ENCODE results near the gene TRAK2.

Gene TRAK2

DNA sequence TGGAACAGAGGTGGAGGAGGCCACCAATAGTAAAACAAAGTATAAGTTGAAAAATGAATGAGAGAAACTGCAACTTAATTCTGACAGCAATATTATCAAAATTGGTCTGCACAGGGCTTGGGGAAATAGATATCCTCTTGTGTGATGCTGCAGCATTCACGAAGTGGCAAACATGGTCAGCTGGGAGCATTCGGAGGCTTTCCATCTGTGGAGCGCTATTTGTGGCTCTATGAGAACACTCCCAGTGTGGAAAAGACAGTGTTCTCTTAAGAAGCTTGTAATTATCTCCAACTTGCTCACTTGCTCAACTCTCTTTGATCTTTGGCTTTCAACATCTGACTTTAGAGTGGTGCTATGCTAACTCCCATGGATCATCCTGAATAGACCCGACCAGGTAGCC is 91.0 kb downstream of the TRAK2 start:
- DNase-seq, result no peak

DNA sequence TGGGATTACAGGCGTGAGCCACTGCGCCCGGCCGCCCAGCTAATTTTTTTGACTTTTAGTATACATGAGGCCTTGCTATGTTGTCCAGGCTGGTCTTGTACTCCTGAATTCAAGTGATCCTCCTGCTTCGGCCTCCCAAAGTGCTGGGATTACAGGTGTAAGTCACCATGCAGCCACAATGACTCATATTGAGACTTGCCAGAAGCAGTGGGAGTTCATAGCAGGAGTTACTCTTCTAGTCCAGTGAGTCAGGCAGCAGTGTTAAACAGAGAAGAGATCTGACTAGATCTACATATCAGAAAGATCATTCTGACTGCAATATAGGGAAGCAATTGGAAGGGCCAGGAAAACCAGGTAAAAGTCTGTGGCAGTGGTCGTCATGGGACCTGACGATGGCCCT is 92.6 kb downstream of the TRAK2 start:
- DNase-seq, result no peak

DNA sequence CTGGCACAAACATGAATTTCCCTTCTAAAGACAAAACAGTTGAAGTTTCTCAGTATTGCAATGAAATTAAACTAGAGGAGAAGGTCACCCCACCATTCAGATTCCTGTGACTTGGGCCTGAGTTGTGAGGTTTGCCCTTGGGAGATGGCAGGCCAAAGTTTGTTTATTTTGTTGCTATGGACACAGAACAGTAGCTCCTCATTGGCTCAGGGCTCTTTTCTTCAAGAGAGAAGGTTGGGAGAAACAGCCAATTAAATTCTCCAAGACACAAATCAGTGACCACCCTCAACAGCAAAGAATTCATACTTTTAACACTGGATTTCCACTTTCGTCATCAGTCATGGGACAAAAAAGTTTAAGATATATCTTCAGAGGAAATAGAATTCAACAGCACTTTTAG is 94.0 kb downstream of the TRAK2 start, which contains the start of gene FLACC1:
Gene FLACC1 (minus strand): TSS at position 125 of the 400 bp plus-strand sequence. CDS start 5,941 bp downstream, outside the sequence.
- DNase-seq, result no peak

DNA sequence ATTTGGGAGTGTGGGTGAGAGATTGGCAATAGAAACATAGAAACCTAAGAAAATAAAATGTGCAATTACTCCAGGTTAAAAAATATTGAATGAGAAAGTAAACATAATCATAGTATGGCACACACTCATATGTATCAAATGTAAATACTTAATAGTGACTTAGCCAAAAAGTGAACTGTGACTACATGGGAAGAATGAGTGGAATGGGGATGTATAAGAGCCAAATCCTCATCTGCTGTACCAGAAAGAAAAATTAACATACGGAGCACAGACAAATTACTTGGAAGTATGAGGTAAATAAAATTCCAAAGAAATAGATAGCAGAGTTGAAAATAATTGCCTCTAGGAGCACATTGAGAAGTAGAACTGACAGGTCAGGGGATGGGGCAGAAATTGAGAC is 98.1 kb downstream of the TRAK2 start:
- DNase-seq, result no peak

DNA sequence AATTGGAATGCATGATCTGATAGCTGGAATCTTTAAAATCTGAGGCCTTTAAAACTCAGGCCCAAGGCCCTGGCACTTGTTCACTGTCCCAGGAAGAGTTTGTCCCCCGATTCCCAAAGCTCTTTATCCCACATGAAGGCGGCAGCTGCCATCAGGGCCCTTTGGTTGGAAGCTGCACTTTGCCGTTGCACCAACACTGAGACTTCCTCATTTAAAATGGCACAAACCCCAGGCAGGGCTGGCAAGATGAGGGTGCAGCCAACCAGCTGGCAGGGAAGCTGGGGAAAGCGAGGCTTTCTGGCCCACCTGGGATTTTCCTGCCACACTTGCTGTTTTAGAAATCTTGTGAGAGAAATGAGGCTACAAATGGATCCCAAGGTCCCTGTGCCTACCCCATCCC is 100.4 kb downstream of the TRAK2 start:
- DNase-seq, result no peak

DNA sequence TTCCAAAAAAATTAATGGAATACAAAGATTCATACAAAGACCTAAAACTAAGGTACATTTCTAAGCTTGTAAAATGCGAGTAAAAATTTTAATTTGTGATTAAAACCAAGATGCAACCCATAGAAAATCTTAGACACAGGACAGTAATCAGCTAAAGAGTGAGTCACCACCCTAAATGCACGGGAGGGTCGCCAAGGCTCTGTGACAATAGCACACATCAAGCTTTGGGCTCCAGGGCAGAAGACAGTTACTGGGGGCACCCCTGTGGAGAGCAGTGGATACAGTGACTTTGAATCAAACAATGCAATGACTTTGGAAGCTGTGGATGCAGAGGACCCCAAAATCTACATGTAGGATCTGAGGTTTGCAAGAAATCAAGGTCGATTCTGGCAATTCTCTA is 101.7 kb downstream of the TRAK2 start:
- DNase-seq, result no peak

DNA sequence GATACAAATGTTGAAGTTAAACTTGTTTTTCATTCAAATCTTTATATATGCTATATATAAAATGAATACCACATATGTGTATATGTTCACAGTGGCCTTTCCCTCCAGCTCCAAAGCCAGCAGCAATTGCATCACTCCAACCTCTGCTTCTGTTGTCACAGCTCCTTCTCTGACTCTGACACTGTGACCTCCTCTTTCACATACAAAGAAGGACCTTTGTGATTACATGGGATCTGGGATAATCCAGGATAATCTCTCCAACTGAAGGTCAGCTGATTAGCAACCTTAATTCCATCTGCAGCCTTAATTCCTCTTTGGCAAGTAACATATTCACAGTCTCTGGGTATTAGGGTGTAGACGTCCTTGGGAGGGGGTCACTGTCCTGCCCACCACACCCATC is 102.5 kb downstream of the TRAK2 start:
- no peak for DNase-seq

DNA sequence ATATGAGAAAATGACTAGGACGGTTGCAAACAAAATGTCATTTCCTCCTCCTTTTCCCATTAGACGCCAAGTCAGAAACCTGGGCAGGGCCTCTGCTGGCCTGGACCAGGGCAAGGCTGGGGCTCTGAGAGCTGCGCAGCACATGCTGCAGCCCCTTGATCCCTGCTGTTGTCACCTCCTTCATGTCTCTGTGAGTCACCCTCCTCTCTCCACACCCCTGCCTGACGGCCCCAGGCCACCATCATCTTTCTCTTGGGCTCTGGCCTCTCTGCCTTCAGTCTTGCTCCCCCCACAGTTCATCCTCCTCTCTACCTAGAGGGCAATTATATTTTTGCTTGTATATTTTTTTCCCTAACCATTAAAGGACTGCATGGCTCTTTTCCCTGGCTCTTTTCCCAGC is 104.1 kb downstream of the TRAK2 start:
- DNase-seq, result no peak

DNA sequence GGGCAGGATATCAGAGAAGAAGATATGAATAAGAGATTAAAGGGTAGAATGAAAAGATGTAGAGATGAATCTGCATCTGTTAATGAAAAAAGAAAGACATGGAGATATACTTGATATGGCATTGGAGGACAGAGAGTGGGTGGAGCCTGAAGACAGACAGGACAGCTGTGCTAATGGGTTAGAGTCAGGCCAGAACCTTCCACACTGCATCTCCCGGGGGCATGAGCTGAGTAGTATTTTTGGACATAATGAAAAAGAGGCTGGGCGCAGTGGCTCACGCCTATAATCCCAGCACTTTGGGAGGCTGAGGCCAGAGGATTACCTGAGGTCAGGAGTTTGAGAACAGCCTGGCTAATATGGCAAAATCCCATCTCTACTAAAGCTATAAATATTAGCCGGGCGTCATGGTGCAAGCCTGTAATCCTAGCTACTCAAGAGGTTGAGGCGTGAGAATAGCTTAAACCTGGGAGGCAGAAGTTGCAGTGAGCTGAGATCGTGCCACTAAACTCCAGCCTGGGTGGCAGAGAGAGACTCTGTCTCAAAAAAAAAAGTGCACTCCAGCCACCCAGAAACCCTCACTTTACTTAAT is 105.5 kb downstream of the TRAK2 start:
- DNase-seq, result no peak

DNA sequence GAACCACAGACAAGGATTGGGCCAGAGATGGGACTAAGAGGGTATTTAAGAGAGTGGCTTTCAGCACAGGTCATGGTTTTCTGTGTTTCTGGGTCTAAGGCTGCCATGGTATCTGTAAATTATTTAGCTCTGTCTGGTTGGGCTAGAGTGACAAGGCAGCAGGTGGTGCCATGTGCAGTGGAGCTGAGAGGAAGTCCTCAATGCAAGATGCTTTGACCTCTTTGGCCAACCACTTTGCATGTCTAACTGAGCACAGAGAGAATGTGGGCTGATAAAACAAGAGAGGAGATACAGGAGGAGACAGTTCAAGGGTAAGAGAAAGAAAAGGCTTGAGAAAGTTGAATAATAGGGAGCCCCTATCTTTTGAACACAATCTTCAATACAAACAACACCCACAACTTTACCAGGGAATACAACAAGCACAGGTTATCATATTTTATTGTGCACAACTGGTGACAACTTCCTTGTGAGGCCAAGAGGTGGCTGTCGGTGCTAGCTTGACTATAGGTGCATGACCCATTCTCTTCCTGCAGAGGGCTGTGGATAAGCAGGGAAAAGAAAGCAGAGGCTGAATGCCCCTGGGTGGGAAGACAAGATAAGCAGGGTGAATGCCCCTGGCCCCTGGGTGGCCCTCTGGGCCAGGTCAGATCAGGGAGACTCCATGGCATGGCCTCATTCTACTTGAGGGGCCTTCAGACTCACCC is 106.4 kb downstream of the TRAK2 start:
- DNase-seq, result no peak

DNA sequence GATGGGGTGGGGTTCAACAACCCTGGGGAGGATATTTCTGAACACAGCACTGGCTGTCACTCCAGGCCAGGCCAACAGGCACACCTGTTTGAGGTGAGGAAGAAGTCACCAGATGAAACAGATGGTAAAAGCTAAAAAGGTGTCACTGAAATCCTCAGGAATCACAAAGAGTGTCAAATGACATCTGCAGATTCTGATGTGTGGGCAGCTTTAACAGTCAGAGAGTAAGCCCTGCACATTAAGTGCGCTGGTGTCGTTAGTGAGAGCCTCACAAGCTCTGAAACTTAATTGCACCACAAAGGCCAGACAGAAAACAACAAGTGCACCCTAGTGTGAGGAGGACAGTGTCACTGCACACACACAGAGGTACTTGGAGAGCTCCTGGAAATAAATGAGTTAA is 107.7 kb downstream of the TRAK2 start:
- DNase-seq, result no peak

DNA sequence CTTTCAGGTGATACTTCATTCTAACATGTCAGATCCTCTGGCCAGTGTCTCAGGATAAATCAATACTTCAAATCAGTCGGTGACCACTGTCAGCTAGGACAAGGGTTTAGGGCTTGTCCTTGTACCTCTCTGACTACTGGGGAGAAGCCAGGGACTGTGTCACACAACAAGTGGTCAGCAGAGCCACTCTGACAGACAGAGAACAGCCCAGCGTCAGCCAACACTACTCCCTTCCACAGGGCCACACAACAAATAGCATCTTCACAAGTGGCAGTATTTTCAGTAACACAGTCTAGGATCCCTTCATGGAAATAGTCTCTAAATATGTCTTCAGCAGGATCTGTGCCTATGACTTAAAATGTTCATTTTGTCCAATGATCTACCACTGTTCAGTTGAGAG is 108.3 kb downstream of the TRAK2 start:
- DNase-seq, result no peak

DNA sequence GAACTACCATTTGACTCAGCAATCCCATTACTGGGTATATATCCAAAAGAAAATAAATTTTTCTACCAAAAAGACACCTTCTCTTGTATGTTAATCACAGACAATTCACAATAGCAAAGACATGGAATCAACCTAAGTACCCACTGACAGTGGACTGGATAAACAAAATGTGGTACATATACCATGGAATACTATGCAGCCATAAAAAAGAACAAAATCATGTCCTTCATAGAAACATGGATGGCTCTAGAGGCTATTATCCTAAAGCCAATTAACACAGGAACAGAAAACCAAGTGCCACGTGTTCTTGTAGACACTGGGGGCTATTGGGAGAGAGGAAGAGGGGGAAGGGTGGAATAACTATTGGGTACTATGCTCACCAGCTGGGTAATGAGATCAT is 121.8 kb downstream of the TRAK2 start:
- DNase-seq, result no peak

DNA sequence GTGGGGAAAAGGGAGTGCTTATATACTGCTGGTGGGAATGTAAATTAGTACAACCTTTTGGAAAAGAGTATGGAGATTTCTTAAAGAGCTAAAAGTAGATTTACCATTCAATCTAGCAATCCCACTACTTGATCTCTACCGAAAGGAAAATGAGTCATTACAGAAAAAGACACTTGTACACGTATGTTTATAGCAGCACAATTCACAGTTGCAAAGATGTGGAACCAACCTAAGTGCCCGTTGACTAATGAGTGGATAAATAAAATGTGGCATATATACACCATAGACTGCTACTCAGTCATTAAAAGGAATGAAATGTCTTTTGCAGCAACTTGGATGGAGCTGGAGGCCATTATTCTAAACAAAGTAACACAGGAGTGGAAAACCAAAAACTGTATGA is 123.6 kb downstream of the TRAK2 start:
- DNase-seq, result no peak
